HepG2 (cell line): Measurements from ENCODE around the gene PFKL. TPM values are rescaled to one million over a fixed set of nuclear protein-coding genes. Genes with fewer than 3 reads are reported as not detected.

Experiments
- ARID4A ChIP-seq: sonication (generic); formaldehyde crosslinking; IDR thresholded peaks from 2 replicates; pipeline ENCODE4 v1.5.0; 2020; ENCODE audit warnings: mild to moderate bottlenecking, missing genetic modification reagents, borderline replicate concordance
- BORCS8-MEF2B ChIP-seq: sonication (generic); formaldehyde crosslinking; IDR thresholded peaks from 2 replicates; pipeline ENCODE4 v1.8.0; 2022; ENCODE audit warnings: mild to moderate bottlenecking, missing genetic modification reagents
- CBFB ChIP-seq: sonication (generic); formaldehyde crosslinking; IDR thresholded peaks from 2 replicates; pipeline ENCODE4 v1.4.0; 2020; ENCODE audit warnings: missing genetic modification reagents
- HNRNPK ChIP-seq: fragments of 200-400 bp; formaldehyde crosslinking; IDR thresholded peaks from 2 replicates; pipeline ENCODE4 v1.6.1; 2018; ENCODE audit warnings: low read length, low read depth, moderate library complexity, mild to moderate bottlenecking; ENCODE audit not compliant: poor library complexity, severe bottlenecking
- HNRNPL ChIP-seq: fragments of 200-400 bp; formaldehyde crosslinking; IDR thresholded peaks from 2 replicates; pipeline ENCODE4 v1.6.1; 2017; ENCODE audit warnings: mild to moderate bottlenecking, low read depth, low read length
- SALL1 ChIP-seq: sonication (generic); formaldehyde crosslinking; IDR thresholded peaks from 2 replicates; pipeline ENCODE4 v1.8.0; 2022; ENCODE audit warnings: mild to moderate bottlenecking, missing genetic modification reagents
- TCF12 ChIP-seq, 2 experiments: fragments of 450-650 bp in 1 of 2; sonication (generic) in 1 of 2; formaldehyde crosslinking in 1 of 2; IDR thresholded peaks; 2 replicates each; pipeline versions ENCODE4 v1.6.1 to v1.8.0; 2017 to 2022; ENCODE audit warnings: antibody characterized with exemption in 1 of 2, mild to moderate bottlenecking in 1 of 2, missing genetic modification reagents in 1 of 2, moderate library complexity in 1 of 2
- TGIF2 ChIP-seq: IDR thresholded peaks from 2 replicates; pipeline ENCODE4 v1.6.1; 2016; ENCODE audit warnings: control low read depth, missing compliant biosample characterization
- ZBTB7B ChIP-seq: sonication (generic); formaldehyde crosslinking; IDR thresholded peaks from 2 replicates; pipeline ENCODE4 v1.4.0; 2020; ENCODE audit warnings: missing genetic modification reagents
- ZFY ChIP-seq: sonication (generic); formaldehyde crosslinking; IDR thresholded peaks from 2 replicates; pipeline ENCODE4 v1.4.0; 2020; ENCODE audit warnings: missing genetic modification reagents
- ZGPAT ChIP-seq: IDR thresholded peaks from 2 replicates; pipeline ENCODE4 v1.6.1; 2016; ENCODE audit warnings: mild to moderate bottlenecking
- ZNF576 ChIP-seq: sonication (generic); formaldehyde crosslinking; IDR thresholded peaks from 2 replicates; pipeline ENCODE4 v1.4.0; 2020; ENCODE audit warnings: mild to moderate bottlenecking, missing genetic modification reagents
- polyA plus RNA-seq, 8 experiments: library from polyadenylated mRNA; depleted of rRNA in 3 of 8; stranded (reverse) in 7 of 8; unstranded in 1 of 8; fragments of >200 nt; fragmentation: Illumina TruSeq in 4 of 8; extraction: Trizol in 4 of 8; gene quantifications; 2 replicates each; pipeline versions ENCODE4 v1.2.1 to v1.2.3, GENCODE V29; 2011 to 2016; ENCODE audit warnings: low read depth in 4 of 8, missing spikeins in 1 of 8, mixed read lengths in 1 of 8; ENCODE audit not compliant: insufficient read depth in 1 of 8
- total RNA-seq, 5 experiments: library from RNA; depleted of rRNA; stranded (reverse); fragments of >200 nt; fragmentation: Illumina TruSeq; extraction: Trizol; gene quantifications; 2 replicates each; pipeline ENCODE4 v1.2.3, GENCODE V29; 2016; ENCODE audit warnings: low read depth in 1 of 5
- TF ChIP-seq, protein P1 (sequence below): sonication (generic); formaldehyde crosslinking; IDR thresholded peaks from one replicate; pipeline ENCODE4 v1.5.1; 2020; ENCODE audit warnings: mild to moderate bottlenecking, missing genetic modification reagents; ENCODE audit errors: not compliant biosample characterization

Gene PFKL
- total and polyA plus RNA-seq, 2 of the 13 experiments (the other 11 are each of a cell fraction or from before 2014, with no cell fraction given) = 92.8 to 106 TPM

GRCh38 chr21:44300262-44300959, 558 bp downstream of the PFKL start (continued):
- TF ChIP-seq, protein P1, sequence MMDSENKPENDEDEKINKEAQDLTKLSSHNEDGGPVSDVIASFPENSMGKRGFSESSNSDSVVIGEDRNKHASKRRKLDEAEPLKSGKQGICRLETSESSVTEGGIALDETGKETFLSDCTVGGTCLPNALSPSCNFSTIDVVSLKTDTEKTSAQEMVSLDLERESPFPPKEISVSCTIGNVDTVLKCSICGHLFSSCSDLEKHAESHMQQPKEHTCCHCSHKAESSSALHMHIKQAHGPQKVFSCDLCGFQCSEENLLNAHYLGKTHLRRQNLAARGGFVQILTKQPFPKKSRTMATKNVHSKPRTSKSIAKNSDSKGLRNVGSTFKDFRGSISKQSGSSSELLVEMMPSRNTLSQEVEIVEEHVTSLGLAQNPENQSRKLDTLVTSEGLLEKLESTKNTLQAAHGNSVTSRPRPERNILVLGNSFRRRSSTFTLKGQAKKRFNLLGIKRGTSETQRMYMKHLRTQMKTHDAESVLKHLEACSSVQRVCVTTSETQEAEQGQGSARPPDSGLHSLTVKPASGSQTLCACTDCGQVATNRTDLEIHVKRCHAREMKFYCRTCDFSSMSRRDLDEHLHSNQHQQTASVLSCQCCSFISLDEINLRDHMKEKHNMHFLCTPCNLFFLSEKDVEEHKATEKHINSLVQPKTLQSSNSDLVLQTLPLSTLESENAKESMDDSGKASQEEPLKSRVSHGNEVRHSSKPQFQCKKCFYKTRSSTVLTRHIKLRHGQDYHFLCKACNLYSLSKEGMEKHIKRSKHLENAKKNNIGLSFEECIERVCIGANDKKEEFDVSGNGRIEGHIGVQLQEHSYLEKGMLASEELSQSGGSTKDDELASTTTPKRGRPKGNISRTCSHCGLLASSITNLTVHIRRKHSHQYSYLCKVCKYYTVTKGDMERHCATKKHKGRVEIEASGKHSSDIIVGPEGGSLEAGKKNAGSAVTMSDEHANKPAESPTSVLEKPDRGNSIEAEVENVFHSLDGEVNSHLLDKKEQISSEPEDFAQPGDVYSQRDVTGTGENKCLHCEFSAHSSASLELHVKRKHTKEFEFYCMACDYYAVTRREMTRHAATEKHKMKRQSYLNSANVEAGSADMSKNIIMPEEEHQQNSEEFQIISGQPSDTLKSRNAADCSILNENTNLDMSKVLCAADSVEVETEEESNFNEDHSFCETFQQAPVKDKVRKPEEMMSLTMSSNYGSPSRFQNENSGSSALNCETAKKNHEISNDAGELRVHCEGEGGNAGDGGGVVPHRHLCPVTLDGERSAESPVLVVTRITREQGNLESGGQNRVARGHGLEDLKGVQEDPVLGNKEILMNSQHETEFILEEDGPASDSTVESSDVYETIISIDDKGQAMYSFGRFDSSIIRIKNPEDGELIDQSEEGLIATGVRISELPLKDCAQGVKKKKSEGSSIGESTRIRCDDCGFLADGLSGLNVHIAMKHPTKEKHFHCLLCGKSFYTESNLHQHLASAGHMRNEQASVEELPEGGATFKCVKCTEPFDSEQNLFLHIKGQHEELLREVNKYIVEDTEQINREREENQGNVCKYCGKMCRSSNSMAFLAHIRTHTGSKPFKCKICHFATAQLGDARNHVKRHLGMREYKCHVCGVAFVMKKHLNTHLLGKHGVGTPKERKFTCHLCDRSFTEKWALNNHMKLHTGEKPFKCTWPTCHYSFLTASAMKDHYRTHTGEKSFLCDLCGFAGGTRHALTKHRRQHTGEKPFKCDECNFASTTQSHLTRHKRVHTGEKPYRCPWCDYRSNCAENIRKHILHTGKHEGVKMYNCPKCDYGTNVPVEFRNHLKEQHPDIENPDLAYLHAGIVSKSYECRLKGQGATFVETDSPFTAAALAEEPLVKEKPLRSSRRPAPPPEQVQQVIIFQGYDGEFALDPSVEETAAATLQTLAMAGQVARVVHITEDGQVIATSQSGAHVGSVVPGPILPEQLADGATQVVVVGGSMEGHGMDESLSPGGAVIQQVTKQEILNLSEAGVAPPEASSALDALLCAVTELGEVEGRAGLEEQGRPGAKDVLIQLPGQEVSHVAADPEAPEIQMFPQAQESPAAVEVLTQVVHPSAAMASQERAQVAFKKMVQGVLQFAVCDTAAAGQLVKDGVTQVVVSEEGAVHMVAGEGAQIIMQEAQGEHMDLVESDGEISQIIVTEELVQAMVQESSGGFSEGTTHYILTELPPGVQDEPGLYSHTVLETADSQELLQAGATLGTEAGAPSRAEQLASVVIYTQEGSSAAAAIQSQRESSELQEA = peak; percentile 61
- TF ChIP-seq ARID4A (CRISPR knock-in tag) (peak; percentile 65), SALL1 (peak; percentile 49; the same call in 1 of the 2 replicates), ZFY (CRISPR knock-in tag) (peak; percentile 49; the same call in 1 of the 2 replicates), HNRNPK (peak; percentile 73), CBFB (CRISPR knock-in tag) (peak; percentile 22; the same call in 1 of the 2 replicates), ZGPAT (CRISPR knock-in tag) (peak; percentile 22; the same call in 1 of the 2 replicates), ZNF576 (CRISPR knock-in tag) (0 out of 2 replicates have a peak, but pooled peaks have one; percentile 38), ZBTB7B (CRISPR knock-in tag) (peak; percentile 16; the same call in 1 of the 2 replicates), TCF12 (IDR thresholded peaks at IDR 0.05) (no peak), TCF12 (CRISPR knock-in tag; IDR thresholded peaks at IDR 0.05) (0 out of 2 replicates have a peak, but pooled peaks have one; percentile 19), BORCS8-MEF2B (no peak), TGIF2 (CRISPR knock-in tag) (0 out of 2 replicates have a peak, but pooled peaks have one; percentile 17), HNRNPL (peak; percentile 78; the same call in 1 of the 2 replicates)
